GM19452 (cell line): ENCODE results near the gene PDZD8.
"Not testable (repeated sequence)": the region's sequence is repeated elsewhere in the genome, so short reads cannot be mapped to it uniquely, and the experiment has no call there.

Source experiments
- ATAC-seq: cut with Tn5 transposase; IDR thresholded peaks from one replicate; pipeline ENCODE4 v1.9.1; 2021; ENCODE audit not compliant: unreplicated experiment

The PDZD8 gene

DNA sequence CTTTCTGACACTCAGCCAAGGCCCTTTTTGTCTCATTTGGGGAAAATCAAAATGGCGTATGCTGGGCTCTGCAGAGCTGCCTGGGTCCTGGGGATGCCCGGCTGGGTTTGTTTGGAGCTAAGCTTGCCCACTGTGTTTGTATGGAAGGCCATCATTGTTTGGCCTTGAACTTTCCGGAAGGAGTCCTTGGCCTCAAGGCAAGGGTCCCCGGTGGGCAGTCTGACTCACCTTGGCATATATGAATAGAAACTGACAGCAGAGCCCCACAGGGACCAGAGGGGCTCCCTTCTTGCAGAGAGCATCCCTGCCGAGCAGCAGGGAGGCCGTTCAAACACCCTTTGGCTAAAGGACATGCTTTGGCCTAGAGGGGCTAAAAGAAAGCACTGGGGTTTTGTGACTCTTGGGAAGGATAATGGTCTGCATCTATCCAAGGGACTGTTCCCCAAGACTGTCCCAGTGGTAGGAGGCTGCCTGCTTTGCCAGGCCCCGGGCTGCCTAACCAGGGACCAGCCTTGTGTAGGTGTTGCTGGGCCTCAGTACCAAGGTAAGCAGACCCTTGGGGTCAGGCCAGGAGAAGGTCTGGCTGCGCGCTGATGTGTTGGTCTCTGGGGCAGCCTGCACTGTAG lies 119.3 kb downstream of the PDZD8 start:
- no peak for ATAC-seq

DNA sequence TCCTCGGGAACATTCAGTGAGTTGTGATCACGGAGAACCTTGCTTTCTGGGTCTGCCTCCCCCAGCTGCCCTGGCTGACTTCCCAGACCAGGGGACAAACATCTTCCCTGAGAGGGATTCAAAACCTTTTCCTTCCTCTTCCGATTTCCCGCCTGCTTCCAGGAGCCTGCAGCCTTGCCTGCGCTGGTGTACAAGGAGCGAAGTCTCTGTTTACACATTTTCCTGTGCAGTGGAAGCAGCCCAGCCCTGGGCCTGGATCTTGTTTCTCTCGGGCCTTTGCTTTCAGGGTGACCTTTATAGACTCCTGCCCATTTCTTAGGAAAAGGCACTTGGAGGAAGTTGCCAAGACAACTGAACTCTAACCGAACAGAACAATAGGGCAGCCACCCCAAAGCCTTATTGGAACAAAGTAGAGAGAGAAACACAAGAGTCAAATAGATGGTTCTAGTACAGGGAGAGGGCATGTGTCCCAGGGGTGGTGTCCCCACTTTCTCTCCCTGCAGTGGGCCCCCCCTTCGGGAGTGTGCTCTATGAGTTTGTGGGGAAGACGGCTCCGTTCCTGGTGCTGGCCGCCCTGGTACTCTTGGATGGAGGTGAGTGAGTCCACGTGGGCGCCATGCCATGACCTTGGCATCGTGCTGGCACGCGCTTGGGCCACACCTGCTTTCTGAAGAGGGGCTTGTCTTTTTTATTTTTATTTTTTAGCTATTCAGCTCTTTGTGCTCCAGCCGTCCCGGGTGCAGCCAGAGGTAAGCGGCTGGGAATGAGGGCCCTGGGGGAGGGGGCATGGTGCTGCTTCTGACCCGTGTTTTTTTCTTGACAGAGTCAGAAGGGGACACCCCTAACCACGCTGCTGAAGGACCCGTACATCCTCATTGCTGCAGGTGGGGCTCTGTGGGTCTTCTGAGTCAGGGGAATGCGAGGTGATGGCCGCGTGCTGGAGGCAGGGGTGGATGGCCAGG lies 120.2 kb downstream of the PDZD8 start:
- ATAC-seq = no peak

DNA sequence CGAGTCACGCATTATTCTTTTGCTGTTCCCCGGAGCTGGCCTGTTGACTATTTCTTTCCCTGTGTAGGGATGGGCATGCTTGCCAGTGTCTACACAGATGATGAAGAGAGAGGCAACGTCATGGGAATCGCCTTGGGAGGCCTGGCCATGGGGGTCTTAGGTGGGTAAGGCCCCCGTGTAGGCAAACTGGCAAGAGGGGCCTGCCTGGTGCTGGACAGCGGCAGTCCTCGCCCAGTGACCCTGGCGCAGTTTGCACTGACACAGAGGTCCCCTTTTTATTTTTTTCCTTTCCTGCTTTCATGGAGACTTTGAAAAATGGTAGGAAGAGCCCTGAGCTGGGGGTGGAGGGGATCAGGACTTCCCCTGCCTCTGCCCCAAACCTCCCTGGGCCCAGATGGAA lies 120.9 kb downstream of the PDZD8 start:
- no peak for ATAC-seq

DNA sequence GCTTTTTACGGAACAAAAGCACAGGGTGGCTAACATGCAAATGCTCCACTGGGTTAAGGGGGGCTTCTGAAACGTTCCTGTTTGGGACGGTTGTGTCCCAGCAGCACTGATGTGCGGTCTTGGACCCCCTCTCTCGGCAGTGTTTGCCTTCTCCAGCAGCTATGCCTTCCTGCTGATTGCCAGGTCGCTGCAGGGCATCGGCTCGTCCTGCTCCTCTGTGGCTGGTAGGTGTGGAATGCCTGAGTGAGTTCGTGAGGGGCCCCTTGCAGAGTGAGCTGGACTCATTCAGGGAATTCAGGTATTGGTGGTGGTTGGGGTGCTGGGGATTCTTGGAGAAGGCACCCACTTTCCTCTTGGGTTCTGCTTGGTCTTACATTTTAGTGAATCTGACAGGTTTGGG lies 121.3 kb downstream of the PDZD8 start:
- no peak for ATAC-seq

DNA sequence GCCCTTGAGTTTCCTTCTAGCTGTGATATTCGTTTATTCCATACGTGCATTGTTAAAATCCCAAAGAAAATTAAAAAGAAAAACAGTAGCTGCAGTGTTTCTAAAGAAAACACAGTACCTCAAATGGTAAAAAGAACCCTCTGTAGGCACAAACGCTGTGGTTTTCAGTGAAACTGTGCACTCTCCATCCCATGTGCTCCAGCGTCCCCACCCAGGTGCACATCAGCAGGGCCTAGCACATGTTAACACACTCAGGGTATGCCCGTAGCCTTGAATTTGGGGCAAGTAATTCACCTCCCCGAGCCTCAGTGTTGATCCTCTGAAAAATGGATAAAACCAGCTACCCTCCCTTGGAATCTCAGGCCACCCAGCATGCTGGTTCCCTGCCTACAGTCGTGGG lies 124.8 kb downstream of the PDZD8 start:
- ATAC-seq = no peak

DNA sequence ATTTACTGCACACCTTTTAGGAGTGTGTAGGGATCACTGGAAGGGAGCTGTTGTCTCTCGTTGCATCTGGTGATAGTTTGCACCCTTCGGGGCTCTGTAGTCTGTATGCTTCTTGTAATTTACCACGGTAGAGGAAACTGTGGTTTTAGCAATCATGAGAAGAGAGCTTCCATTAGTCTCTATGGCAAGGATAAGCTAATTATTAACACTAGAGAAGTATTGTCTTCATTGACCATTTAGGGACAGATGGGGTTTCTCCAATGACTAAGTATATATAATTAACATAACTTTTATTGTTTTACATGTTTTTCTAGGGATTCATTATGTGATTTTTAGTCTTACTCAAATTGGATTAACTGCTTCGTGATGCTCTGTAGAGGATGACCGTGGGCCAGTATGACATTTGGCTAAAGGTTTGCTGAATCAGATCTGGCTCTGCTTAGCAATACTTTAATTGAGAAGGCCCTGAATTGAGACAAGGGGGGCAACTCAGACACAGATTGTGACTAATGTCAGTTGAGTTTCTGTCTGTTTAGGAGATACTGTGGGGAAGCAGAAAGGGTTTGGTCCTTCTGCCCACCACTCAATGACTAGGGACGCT lies 125.6 kb downstream of the PDZD8 start:
- peak; percentile 90 for ATAC-seq

DNA sequence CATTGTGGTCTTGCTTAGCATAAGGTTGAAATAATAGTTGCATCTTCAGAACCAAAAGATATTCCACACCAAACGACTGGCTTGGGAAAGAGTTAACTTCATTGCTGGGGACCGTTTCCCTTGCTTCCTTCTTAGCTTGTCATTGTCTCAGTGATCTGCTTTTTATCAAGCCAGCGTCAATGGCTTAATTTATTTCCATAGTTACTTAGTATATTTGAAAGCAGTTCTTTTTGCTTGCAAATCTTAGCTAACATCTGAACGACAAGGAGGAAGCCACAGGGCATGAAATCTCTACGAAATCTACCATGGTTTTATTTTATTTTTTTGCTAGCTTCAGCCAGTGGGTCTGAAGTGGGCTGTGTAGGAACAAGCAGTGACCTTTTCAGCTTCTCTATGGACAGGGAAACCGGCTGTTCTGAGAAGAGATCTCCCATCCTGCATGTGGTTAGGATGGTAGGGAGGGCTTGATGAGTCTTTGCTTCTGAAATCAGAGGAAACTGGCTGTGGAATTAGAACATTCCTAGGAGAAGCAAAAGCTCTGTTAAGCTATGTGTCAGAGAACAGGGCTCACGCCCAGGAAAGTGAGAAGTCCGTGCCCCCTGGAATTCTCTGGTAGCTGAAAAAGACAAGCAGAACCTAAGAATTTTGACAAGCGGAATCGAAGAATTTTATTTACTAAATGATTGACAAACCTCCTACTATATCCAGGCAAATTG lies 126.3 kb downstream of the PDZD8 start:
- no peak for ATAC-seq

DNA sequence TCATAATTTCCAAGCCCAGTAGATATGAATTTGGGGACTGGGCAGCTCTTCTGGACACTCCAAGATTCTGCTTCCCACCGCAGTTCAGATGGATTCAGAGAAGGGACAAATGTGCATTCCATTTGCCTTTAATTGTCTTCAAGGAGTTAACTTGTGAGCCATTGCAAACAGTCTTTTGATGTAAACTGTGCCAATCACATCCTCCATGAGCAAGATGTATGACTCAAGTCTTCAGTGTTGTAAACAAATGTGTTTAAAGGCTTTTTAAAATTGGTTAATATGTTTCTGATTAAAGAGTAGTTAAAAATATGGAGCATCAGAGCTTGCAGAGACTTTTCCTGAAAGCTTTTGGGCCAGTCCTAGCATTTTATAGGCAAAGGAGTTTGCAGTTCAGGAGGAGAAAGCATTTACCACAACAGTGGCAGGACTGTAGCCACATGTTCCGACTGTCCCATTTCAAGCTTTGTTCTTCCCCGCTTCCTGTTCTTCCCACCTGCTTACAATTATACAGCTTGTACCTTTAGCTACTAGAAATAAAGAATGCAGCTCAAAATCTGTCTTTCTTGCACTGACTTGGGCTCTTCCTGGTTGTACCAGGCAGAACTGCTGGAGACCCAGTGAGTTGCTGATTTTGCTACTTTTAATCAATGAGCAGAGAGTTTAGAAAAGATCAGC lies 128.1 kb downstream of the PDZD8 start:
- no peak for ATAC-seq

DNA sequence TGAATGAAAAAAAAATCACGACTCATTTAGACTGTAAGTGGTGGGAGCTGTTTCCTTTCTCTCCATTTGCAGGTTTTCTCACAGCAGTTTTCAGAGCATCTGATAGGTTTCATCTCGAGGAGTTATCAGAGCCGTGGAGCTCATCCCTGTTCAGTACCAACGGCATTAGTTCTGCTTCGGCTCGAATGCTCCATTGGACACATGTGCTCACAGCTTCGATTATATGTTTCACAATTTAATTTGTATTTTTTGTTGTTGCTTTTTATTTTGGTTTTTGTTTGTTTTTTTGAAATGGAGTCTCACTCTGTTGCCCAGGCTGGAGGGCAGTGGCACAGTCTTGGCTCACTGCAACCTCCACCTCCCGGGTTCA lies 132.8 kb downstream of the PDZD8 start:
- ATAC-seq = no peak

DNA sequence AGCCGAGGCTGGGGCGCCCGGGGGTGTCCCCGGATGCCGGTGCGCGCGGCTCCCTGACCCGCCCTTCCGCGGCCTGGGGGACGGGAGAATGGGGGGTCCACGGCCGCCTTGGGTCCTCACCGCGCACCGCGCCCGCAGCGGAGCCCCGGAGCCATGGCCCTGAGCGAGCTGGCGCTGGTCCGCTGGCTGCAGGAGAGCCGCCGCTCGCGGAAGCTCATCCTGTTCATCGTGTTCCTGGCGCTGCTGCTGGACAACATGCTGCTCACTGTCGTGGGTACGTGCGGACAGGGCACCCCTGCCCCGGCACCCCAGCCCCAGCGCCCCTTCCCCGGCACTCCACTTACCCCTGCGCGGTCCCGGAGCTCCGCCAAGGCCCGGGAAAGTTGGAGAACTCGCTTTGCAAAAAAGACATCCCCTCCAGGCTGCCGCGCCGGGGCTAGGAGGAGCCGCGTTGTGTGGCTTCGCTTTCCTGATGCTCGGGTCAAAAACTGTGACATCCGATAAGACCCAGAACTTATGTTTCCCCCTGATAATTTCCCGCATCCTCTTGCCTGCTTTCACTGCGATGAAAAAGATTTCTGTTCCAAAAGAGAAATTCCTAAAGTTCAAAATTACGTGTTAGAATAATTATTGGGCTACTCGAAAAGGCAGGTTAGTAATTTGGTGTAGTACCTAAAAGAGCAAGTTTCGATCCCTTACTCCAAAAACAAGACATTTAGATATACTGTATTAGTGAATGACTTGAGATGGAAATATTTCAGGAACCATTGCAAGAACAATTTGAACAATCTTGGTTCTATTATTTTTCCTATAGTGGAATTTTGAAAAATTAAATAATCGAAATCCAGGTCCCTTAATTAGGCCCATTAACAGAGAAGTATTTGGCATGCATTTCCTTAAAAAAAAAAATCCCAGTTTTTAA lies 133.4 kb downstream of the PDZD8 start:
- no peak for ATAC-seq

DNA sequence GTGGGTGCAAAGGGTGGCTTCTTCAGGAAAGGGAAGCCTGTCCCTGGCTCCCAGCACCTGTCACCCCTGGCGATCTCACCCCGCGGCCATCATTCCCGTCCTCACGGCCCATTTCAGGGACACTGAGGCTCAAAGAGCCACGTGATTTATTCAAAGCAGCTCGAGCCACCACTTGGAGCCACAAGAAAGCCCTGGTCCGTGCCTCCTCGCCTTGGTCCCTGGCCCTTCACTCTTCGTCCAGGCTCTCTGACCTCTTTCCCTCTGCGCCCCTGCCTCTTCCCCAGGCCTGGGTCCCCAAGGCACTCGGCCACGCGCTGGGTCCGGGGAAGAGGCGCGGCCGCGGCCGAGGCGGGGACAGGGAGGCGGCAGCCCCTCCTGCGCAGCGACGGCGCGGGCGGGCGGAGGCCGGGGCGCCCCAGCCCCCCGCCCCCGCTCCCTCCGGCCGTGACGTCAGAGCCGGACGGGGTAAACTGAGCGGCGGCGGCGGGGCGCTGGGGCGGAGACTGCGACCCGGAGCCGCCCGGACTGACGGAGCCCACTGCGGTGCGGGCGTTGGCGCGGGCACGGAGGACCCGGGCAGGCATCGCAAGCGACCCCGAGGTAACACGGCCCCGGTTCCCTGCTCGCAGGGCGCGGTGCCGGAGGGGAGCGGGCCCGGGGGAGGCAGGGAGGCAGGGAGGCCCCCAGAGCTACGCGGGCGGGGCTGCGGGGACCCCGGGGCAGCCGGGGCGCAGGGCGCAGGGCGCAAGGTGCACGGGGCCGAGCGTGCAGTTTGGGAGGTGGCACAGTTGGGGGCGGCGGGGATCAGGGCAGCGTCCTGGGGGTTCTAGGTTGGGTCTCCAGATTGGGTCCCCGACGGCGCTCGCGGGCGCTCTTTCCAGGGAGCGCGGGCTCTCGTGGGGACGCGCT lies 134.4 kb downstream of the PDZD8 start, which contains the start of gene SLC18A2:
TSS of gene SLC18A2 (plus strand) at position 494 of the 909 bp plus-strand sequence. CDS start 580 bp downstream, outside the sequence.
- ATAC-seq = no peak

DNA sequence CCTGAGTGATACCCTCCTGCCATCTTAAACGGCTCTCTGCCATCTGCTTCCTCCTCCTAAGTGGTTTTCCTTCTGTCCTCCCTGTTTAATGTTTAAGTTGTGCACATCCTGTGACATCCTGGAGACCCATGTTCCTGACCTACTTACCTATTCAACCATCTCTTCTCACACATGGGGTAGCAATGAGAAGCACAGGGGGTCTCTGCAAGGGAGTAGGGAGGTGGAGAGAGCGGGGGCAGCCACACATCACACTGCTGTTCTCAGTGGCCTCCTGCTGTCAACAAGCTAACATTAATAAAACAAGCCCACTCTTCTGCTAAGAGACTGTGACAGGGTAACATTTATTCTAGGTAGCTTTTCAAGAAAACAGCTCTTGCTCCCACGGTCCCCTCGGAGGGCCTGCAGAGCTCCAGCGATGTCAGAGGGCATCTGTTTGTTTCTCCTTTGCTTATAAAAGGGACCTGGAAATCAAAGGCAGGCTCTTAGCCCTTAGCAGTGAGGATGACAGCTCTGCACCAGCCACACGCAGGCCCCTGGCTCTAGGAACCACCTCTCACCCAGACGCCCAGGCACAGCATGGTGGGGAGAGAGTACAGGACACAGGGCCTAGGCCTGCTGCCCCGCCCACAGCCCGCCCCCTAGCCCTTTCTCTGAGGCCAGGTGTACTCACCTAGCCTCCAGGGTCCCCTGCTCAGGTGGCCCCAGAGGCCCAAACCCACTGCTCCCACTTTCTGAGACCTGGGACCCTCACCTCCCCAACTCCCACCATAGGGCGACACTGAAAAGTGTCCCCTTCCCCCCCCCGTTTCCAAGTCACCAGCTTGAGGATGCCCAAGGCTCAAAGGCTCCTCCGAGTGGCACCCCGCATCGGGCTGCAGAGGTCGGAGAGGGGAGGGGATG lies 135.3 kb downstream of the PDZD8 start:
- ATAC-seq = no peak

DNA sequence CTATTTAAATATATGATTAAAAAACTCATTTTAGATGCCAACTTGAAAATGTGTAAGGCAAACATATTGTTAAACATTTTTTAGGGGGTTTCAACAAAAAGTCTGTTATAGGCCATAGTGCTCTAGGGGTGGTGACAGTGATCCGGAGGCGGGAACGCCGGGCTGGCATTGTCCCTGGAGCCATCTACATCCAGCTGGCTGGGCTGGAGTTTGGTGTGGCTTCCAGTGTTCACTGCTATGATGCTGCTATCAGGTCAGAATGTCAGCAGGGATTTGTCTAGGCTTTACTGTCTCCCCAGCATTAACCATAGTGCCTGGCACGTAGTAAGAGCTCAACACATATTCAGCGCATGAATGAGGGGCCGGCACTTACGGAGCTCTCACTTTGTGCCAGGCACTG lies 136.2 kb downstream of the PDZD8 start:
- ATAC-seq = no peak

DNA sequence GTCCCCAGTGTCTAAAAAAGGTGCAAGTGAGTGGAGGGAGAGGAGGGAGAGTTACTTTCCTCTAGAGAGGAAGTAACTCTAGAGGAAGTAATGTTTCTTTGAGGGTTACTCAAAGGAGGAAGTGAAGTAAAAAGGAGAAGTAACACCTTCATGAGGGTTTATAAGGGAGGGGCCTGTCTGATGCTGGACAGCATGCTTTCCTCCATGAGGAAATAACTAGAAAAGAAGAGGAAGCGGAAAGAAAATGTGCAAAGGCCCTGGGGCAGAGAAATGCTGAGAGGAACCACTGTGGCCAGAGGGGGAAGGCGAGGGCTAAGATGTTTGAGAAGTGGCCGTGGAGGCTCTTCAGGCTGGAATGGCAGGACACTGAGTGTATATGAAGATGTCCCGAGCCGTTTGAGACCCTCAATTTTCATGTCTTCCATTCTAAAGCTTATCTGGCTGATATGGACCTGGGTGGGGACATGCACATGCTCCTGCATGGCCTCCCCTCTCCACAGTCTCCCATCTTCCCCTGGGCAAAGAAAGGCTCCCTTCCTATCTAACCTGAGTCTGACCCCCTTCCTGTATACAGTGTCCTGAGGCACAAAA lies 137.7 kb downstream of the PDZD8 start:
- ATAC-seq = no peak

DNA sequence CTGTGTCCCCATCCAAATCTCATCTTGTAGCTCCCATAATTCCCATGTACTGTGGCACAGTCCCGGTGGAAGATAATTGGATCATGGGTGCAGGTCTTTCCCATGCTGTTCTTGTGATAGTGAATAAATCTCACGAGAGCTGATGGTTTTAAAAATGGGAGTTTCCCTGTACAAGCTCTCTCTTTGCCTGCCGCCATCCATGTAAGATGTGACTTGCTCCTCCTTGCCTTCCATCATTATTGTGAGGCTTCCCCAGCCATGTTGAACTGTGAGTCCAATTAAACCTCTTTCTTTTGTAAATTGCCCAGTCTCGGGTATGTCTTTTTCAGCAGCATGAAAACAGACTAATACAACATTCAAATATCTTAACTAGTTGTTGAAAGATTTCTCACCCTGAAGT lies 145.1 kb downstream of the PDZD8 start:
- ATAC-seq = not testable (repeated sequence)

DNA sequence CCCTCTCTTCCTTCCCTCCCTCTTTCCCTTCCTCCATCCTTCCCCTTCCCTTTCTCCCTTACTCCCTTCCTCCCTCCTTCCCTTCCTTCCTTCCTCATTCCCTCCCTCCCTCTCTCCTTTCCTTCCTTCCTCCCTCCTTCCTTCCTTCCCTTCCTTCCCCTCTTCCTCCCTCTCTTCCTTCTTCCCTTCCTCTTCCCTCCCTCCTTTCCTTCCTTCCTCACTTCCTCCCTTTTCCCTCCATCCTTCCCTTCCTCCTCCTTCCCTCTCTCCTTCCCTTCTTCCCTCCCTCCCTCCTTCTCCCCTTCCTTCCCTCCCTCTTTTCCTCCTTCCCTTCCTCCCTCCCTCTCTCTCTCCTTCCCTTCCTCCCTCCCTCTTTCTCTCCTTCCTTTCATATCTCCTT lies 147.0 kb downstream of the PDZD8 start:
- no peak for ATAC-seq
